Spleen (tissue), 7 donors: Measurements from ENCODE around the gene HSD17B1.

ENCODE experiments used
- POLR2A ChIP-seq, 3 donors: fragments of 450-650 bp; IDR thresholded peaks; one replicate each; pipeline ENCODE4 v1.5.1; 2017; ENCODE audit warnings: antibody characterized with exemption in 3 of 3, mild to moderate bottlenecking in 1 of 3
- POLR2AphosphoS5 ChIP-seq, 3 donors: sonication (generic); formaldehyde crosslinking; IDR thresholded peaks; one replicate each; pipeline ENCODE4 v1.5.1; 2017; ENCODE audit warnings: antibody characterized with exemption in 3 of 3
- TF ChIP-seq, protein P1 (sequence below), 11 experiments: fragments of 200-600 bp in 7 of 11; fragments of 450-650 bp in 4 of 11; sonication (generic) in 4 of 11; IDR thresholded peaks in 8 of 11; conservative IDR thresholded peaks in 3 of 11; 1 replicate in 7 of 11; 2 replicates in 4 of 11; pipeline versions ENCODE4 v1.4.0 to v1.8.0; 2016 to 2021; ENCODE audit warnings: antibody characterized with exemption in 11 of 11, inconsistent platforms in 4 of 11, mild to moderate bottlenecking in 1 of 11
- donor health status: DM: no; HTN: no; CAD: no; lungs with moderate emphysema.
- donor health status: DM: no; HTN: no; CAD: no.
- donor health status: DM: no; HTN: no; CAD: no.

DNA sequence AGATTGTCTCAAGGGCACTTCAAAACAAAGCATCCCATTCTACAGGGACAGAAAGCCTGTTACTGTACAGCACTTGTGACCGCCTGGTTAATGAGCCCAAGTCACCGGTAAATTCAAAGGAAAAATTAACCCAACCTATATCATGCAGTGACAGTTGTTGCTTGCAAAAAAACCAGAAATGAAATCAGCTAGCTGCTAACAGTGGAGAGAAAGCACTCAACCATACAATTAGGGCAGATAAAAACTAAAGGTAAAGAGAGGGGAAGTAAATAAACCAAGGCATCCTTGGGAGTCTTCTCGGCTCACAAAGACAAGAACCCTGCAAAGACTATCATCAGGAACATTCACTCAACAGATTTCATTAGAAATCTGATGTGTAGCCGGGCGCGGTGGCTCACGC lies 50.6 kb downstream of the HSD17B1 start:
- TF ChIP-seq, protein P1, sequence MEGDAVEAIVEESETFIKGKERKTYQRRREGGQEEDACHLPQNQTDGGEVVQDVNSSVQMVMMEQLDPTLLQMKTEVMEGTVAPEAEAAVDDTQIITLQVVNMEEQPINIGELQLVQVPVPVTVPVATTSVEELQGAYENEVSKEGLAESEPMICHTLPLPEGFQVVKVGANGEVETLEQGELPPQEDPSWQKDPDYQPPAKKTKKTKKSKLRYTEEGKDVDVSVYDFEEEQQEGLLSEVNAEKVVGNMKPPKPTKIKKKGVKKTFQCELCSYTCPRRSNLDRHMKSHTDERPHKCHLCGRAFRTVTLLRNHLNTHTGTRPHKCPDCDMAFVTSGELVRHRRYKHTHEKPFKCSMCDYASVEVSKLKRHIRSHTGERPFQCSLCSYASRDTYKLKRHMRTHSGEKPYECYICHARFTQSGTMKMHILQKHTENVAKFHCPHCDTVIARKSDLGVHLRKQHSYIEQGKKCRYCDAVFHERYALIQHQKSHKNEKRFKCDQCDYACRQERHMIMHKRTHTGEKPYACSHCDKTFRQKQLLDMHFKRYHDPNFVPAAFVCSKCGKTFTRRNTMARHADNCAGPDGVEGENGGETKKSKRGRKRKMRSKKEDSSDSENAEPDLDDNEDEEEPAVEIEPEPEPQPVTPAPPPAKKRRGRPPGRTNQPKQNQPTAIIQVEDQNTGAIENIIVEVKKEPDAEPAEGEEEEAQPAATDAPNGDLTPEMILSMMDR (IDR thresholded peaks at IDR 0.05 in 8 of 11, conservative IDR thresholded peaks at IDR 0.05 in 3 of 11): no peak
- TF ChIP-seq POLR2AphosphoS5 (IDR thresholded peaks at IDR 0.05) (no peak), POLR2A (IDR thresholded peaks at IDR 0.05) (no peak)
